SJSA1 (cell line): ENCODE data around the gene CHCHD3. TPM values are rescaled to one million over a fixed set of nuclear protein-coding genes. Genes with fewer than 3 reads are reported as not detected.
"Not testable (repeated sequence)": the region's sequence is repeated elsewhere in the genome, so short reads cannot be mapped to it uniquely, and the experiment has no call there.

Experiments used
- DNase-seq, 2 experiments: peaks; one replicate each; pipeline ENCODE4 v3.0.0-alpha.2; 2015 to 2020; ENCODE audit warnings: low spot score in 2 of 2, low read depth in 1 of 2
- H3K27ac ChIP-seq: fragments of 250-450 bp; sonication (Bioruptor Pico); 2 replicates; pipeline ENCODE4 v1.5.1; 2020; ENCODE audit warnings: mild to moderate bottlenecking, moderate library complexity
- H3K27me3 ChIP-seq: fragments of 250-450 bp; sonication (Bioruptor Pico); replicated peaks from 2 replicates; pipeline ENCODE4 v1.5.1; 2020; ENCODE audit warnings: mild to moderate bottlenecking, moderate library complexity
- H3K36me3 ChIP-seq: fragments of 250-450 bp; sonication (Bioruptor Pico); 2 replicates; pipeline ENCODE4 v1.5.1; 2020; ENCODE audit warnings: mild to moderate bottlenecking
- H3K4me1 ChIP-seq: fragments of 250-450 bp; sonication (Bioruptor Pico); replicated peaks from 2 replicates; pipeline ENCODE4 v1.6.1; 2021; ENCODE audit warnings: mild to moderate bottlenecking
- H3K4me3 ChIP-seq: fragments of 250-450 bp; sonication (Bioruptor Pico); 2 replicates; pipeline ENCODE4 v1.5.1; 2020; ENCODE audit warnings: mild to moderate bottlenecking
- H3K9me3 ChIP-seq: fragments of 250-450 bp; sonication (Bioruptor Pico); replicated peaks from 2 replicates; pipeline ENCODE4 v1.5.1; 2020; ENCODE audit warnings: mild to moderate bottlenecking
- total RNA-seq: library from RNA; depleted of rRNA; stranded (reverse); fragments of >200 nt; shearing (Covaris generic); gene quantifications from 2 replicates; pipeline ENCODE4 v1.2.3, GENCODE V29; 2014

CHCHD3 gene
- total RNA-seq, 1 experiment from 2014 or later = 150 TPM

DNA sequence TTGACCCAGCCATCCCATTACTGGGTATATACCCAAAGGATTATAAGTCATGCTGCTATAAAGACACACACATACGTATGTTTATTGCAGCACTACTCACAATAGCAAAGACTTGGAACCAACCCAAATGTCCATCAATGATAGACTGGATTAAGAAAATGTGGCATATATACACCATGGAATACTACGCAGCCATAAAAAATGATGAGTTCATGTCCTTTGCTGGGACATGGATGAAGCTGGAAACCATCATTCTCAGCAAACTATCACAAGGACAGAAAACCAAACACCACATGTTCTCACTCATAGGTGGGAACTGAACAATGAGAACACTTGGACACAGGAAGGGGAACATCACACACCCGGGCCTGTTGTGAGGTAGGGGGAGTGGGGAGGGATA is 179.6 kb downstream of the CHCHD3 start:
- not testable (repeated sequence) for H3K4me1 ChIP-seq, H3K36me3 ChIP-seq, H3K9me3 ChIP-seq, H3K27me3 ChIP-seq, DNase-seq, H3K27ac ChIP-seq, H3K4me3 ChIP-seq

DNA sequence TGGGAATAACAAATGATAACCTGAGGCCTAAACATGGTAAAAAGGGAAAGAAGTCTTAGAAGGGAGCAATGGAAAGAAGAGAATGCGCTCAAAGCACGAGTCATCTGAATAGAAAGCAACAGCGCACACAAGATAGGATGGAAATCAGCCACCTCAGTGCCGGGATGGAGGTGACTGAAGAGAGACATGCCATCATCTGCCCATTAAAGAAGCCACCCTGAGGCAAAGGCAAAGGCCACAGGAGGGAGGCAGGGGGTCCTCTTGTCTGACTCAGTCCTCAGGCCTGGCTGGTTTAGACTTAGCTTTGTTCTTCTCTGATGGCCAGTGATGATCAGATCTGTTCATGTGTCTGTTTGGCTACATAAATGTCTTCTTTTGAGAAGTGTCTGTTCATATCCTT is 180.6 kb downstream of the CHCHD3 start:
- no peak overlapping the region for H3K27ac ChIP-seq
- H3K4me1 ChIP-seq = no peaks in the 10 kb centered on the region
- no peak for DNase-seq
- H3K27me3 ChIP-seq = no peaks in the 10 kb centered on the region
- H3K36me3 ChIP-seq = 0 out of 2 replicates have a peak, but pooled peaks cover 4% of the 10 kb centered on the region
- no peak overlapping the region for H3K4me3 ChIP-seq
- no peaks in the 10 kb centered on the region for H3K9me3 ChIP-seq

DNA sequence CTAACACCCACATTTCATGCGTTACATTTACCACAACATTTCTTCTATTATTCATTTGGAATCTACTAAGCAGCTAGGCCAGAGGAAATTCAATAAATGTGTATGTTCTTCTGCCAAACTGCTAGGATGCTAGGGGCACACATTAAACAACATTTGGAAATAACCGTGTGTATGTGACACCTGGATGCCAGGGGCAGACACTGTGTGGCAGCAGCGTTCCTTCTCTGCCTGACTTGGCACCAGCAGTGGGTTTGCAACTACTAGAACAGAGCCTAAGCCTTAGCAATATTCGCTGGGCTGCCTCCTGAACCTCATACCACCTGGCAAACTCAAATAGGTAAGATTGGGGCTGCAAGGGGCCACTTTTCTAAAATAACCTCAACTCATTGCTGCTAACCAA is 182.1 kb downstream of the CHCHD3 start:
- Histone ChIP-seq H3K4me1 (no peaks in the 10 kb centered on the region), H3K36me3 (peaks cover 4% of the 10 kb centered on the region; the same call in 1 of the 2 replicates), H3K9me3 (no peaks in the 10 kb centered on the region), H3K27me3 (no peaks in the 10 kb centered on the region), H3K4me3 (no peak overlapping the region), H3K27ac (no peak overlapping the region)
- no peak for DNase-seq

DNA sequence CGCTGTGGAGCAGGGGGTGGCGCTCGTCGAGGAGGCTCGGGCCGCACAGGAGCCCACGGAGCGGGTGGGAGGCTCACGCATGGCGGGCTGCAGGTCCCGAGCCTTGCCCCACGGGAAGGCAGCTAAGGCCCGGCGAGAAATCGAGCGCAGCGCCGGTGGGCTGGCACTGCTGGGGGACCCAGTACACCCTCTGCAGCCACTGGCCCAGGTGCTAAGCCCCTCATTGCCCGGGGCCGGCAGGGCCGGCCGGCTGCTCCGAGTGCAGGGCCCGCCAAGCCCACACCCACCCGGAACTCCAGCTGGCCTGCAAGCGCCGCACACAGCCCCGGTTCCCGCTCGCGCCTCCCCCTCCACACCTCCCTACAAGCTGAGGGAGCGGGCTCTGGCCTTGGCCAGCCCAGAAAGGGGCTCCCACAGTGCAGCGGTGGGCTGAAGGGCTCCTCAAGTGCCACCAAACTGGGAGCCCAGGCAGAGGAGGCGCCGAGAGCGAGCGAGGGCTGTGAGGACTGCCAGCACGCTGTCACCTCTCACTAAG is 183.2 kb downstream of the CHCHD3 start:
- H3K9me3 ChIP-seq, H3K4me3 ChIP-seq, H3K4me1 ChIP-seq, H3K27me3 ChIP-seq, DNase-seq, H3K27ac ChIP-seq: not testable (repeated sequence)
- H3K36me3 ChIP-seq = peaks cover 11% of the 10 kb centered on the region; the same call in 1 of the 2 replicates

DNA sequence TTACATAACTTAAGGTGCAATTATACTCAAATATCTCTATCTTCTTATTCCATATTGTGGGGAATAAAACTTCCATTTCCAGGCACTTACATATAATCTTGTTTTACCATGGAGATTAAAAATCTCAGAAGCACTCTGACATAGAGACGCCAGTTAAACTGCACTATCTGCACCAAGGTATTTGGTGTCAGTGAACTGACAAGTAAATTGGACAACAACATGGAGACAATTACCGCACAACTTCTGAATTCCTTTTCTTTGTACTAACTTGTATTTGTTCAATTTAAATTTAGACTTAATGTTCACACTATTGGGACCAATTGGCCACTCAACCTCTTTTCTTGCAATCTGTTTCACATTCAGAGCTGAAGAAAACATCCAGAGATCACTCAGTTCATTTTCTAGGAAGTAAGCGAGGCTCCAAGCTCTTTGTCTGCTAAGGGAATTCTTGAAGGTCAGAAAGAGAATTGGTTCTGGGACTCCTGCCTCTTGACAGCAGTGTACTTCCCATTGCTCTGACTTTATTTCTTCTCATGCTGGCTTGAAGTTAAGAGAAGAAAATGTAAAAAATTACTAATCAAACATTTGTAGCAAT is 184.7 kb downstream of the CHCHD3 start:
- Histone ChIP-seq H3K36me3 (peaks cover 11% of the 10 kb centered on the region; the same call in 1 of the 2 replicates), H3K9me3 (0 out of 2 replicates have a peak, but pooled peaks cover 3% of the 10 kb centered on the region), H3K27me3 (no peaks in the 10 kb centered on the region), H3K4me1 (no peaks in the 10 kb centered on the region), H3K27ac (no peak overlapping the region), H3K4me3 (no peak overlapping the region)
- DNase-seq = no peak

- Histone ChIP-seq H3K4me1 (no peaks in the 10 kb centered on the region), H3K27me3 (no peaks in the 10 kb centered on the region), H3K27ac (no peak overlapping the region), H3K36me3 (peaks cover 11% of the 10 kb centered on the region; the same call in 1 of the 2 replicates), H3K9me3 (0 out of 2 replicates have a peak, but pooled peaks cover 3% of the 10 kb centered on the region), H3K4me3 (no peak overlapping the region)
- no peak for DNase-seq
These were observed 186.7 kb downstream of the CHCHD3 start for GRCh38 chr7:132895231-132895630.

- Histone ChIP-seq H3K36me3 (peaks cover 11% of the 10 kb centered on the region; the same call in 1 of the 2 replicates), H3K27ac (no peak overlapping the region), H3K27me3 (no peaks in the 10 kb centered on the region), H3K4me3 (no peak overlapping the region), H3K9me3 (0 out of 2 replicates have a peak, but pooled peaks cover 3% of the 10 kb centered on the region), H3K4me1 (no peaks in the 10 kb centered on the region)
- DNase-seq = no peak
These were observed 188.3 kb downstream of the CHCHD3 start for GRCh38 chr7:132893560-132893959.

DNA sequence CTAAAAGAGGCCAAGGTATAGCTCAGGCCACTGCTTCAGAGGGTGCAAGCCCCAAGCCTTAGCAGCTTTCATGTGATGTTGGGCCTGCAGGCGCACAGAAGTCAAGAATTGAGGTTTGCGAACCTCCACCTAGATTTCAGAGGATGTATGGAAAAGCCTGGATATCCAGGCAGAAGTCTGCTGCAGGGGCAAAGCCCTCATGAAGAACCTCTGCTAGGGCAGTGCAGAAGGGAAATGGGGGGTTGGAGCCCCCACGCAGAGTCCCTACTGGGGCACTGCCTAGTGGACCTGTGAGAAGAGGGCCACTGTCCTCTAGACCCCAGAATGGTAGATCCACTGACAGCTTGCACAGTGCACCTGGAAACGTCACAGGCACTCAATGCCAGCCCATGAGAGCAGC is 189.1 kb downstream of the CHCHD3 start:
- peaks cover 11% of the 10 kb centered on the region; the same call in 1 of the 2 replicates for H3K36me3 ChIP-seq
- H3K27ac ChIP-seq, H3K4me3 ChIP-seq, H3K27me3 ChIP-seq, DNase-seq, H3K4me1 ChIP-seq, H3K9me3 ChIP-seq: not testable (repeated sequence)

- Histone ChIP-seq H3K4me3 (no peak overlapping the region), H3K27me3 (no peaks in the 10 kb centered on the region), H3K4me1 (no peaks in the 10 kb centered on the region), H3K36me3 (peaks cover 7% of the 10 kb centered on the region; the same call in 1 of the 2 replicates), H3K27ac (no peak overlapping the region), H3K9me3 (0 out of 2 replicates have a peak, but pooled peaks cover 3% of the 10 kb centered on the region)
- DNase-seq = no peak
These were observed 190.3 kb downstream of the CHCHD3 start for GRCh38 chr7:132891554-132891953.

- H3K4me1 ChIP-seq = no peaks in the 10 kb centered on the region
- no peak for DNase-seq
- no peaks in the 10 kb centered on the region for H3K27me3 ChIP-seq
- H3K4me3 ChIP-seq = no peak overlapping the region
- H3K9me3 ChIP-seq = no peaks in the 10 kb centered on the region
- no peak overlapping the region for H3K27ac ChIP-seq
- H3K36me3 ChIP-seq = peaks cover 3% of the 10 kb centered on the region
These were observed 199.0 kb downstream of the CHCHD3 start for GRCh38 chr7:132882714-132883428.

GRCh38 chr7:132881317-132881716 is 200.6 kb downstream of the CHCHD3 start:
- no peaks in the 10 kb centered on the region for H3K9me3 ChIP-seq
- peaks cover 3% of the 10 kb centered on the region for H3K36me3 ChIP-seq
- H3K4me3 ChIP-seq = no peak overlapping the region
- no peak overlapping the region for H3K27ac ChIP-seq
- H3K4me1 ChIP-seq = no peaks in the 10 kb centered on the region
- DNase-seq = no peak
- no peaks in the 10 kb centered on the region for H3K27me3 ChIP-seq

DNA sequence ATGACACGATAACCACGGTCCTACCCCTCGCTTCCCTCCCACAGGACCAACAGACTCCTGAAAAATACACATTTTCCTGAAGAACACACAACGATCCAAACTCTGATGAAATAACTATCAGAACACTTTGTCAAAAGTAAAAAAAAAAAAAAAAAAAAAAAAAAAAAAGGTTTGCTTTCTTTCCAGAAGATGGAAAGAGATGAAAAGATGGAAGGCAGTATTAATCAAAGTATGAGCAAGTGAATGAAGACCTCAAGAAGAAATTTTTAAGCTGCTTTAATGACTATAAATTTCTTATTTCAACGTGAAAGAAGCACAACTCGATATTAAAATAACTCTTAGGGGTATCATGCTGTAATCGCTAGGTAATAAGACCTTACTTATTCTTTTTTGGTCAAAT is 202.3 kb downstream of the CHCHD3 start:
- H3K9me3 ChIP-seq = no peaks in the 10 kb centered on the region
- no peak overlapping the region for H3K4me3 ChIP-seq
- H3K4me1 ChIP-seq = no peaks in the 10 kb centered on the region
- no peak overlapping the region for H3K27ac ChIP-seq
- DNase-seq = no peak
- no peaks in the 10 kb centered on the region for H3K27me3 ChIP-seq
- H3K36me3 ChIP-seq = peaks cover 1% of the 10 kb centered on the region; the same call in 1 of the 2 replicates

DNA sequence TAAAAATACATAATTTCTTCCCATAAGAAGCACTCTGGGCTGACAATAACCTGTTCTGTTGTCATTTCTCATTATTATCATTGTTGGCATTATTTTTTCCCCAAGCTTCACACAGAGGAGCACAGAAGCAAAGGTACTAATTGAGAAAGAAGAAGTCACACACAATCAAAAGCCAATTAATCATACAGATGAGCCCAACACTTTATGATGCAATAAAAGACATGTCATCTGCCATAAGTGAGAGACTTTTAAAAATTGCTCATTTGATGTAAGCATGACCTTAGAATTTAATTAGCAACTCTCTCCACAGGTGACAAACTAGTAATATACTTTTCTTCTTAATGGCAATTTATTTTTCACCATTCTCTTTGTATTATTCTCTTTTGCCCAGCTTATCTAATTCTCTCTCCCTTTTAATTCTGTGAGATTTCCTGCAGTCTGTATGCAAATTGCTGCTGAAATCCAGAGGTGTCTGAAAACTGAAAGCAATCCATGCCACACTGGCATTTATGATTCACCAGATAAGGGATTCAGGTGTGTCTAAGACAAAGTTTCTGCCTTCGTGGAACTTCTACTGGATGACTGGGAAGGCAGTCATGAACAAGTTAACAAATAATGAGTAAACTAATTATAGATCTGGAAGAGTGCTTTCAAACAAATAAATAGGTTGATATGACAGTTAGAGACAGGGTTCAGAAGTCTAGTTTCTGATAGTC is 203.5 kb downstream of the CHCHD3 start:
- no peak for DNase-seq
- no peaks in the 10 kb centered on the region for H3K9me3 ChIP-seq
- H3K27me3 ChIP-seq = no peaks in the 10 kb centered on the region
- no peaks in the 10 kb centered on the region for H3K4me1 ChIP-seq
- H3K27ac ChIP-seq = no peak overlapping the region
- no peak overlapping the region for H3K4me3 ChIP-seq
- H3K36me3 ChIP-seq = no peaks in the 10 kb centered on the region

GRCh38 chr7:132877573-132877972 is 204.3 kb downstream of the CHCHD3 start:
- no peak overlapping the region for H3K4me3 ChIP-seq
- DNase-seq = no peak

More at GRCh38 chr7:132877573-132877972, 204.3 kb downstream of the CHCHD3 start:
- H3K36me3 ChIP-seq = no peaks in the 10 kb centered on the region
- no peaks in the 10 kb centered on the region for H3K9me3 ChIP-seq
- H3K27me3 ChIP-seq = no peaks in the 10 kb centered on the region
- no peaks in the 10 kb centered on the region for H3K4me1 ChIP-seq
- H3K27ac ChIP-seq = no peak overlapping the region
